ENCODE measurements around the gene BAZ1B. TPM values are rescaled to one million over a fixed set of nuclear protein-coding genes. Genes with fewer than 3 reads are reported as not detected.
"Not testable (repeated sequence)": the region's sequence is repeated elsewhere in the genome, so short reads cannot be mapped to it uniquely, and the experiment has no call there.

Gene BAZ1B
- total RNA-seq, 1 donor from 2014 or later: 47.2 TPM

GRCh38 chr7:73478549-73478948, 43.5 kb downstream of the BAZ1B start:
- no peak overlapping the region for H3K4me3 ChIP-seq (ENCODE audit: low read depth, low read length)
- DNase-seq (ENCODE audit: low read depth): no peak
- no peak for TF ChIP-seq CTCF (conservative IDR thresholded peaks at IDR 0.05; ENCODE audit: low read depth, low read length)

- DNase-seq (ENCODE audit: low read depth): no peak
- H3K4me3 ChIP-seq (ENCODE audit: low read depth, low read length): no peak overlapping the region
- TF ChIP-seq CTCF (conservative IDR thresholded peaks at IDR 0.05; ENCODE audit: low read depth, low read length): no peak
These were observed 44.7 kb downstream of the BAZ1B start for GRCh38 chr7:73477376-73477775.

- no peak overlapping the region for H3K4me3 ChIP-seq (ENCODE audit: low read depth, low read length)
- TF ChIP-seq CTCF (conservative IDR thresholded peaks at IDR 0.05; ENCODE audit: low read depth, low read length): no peak
- no peak for DNase-seq (ENCODE audit: low read depth)
These were observed 51.9 kb downstream of the BAZ1B start for GRCh38 chr7:73470208-73470607.

GRCh38 chr7:73467046-73467445, 55.0 kb downstream of the BAZ1B start:
- DNase-seq (ENCODE audit: low read depth); H3K4me3 ChIP-seq (ENCODE audit: low read depth, low read length): not testable (repeated sequence)

- no peak for DNase-seq (ENCODE audit: low read depth)
- no peak for TF ChIP-seq CTCF (conservative IDR thresholded peaks at IDR 0.05; ENCODE audit: low read depth, low read length)
- H3K4me3 ChIP-seq (ENCODE audit: low read depth, low read length): no peak overlapping the region
These were observed 56.0 kb downstream of the BAZ1B start for GRCh38 chr7:73466112-73466511.

GRCh38 chr7:73463966-73464365, 58.1 kb downstream of the BAZ1B start:
- DNase-seq (ENCODE audit: low read depth): no peak
- no peak overlapping the region for H3K4me3 ChIP-seq (ENCODE audit: low read depth, low read length)
- TF ChIP-seq CTCF (conservative IDR thresholded peaks at IDR 0.05; ENCODE audit: low read depth, low read length): no peak

- H3K4me3 ChIP-seq (ENCODE audit: low read depth, low read length): no peak overlapping the region
- no peak for TF ChIP-seq CTCF (conservative IDR thresholded peaks at IDR 0.05; ENCODE audit: low read depth, low read length)
- no peak for DNase-seq (ENCODE audit: low read depth)
These were observed 58.8 kb downstream of the BAZ1B start for GRCh38 chr7:73463260-73463659.

All from epithelial cell of proximal tubule (primary cell).